Mammary epithelial cell (primary cell): Measurements from ENCODE around the gene SLC12A9.

ENCODE experiments used
- EZH2 ChIP-seq: IDR thresholded peaks from 2 replicates; pipeline ENCODE4 v1.6.1; 2012; ENCODE audit warnings: low read length, inconsistent platforms, borderline replicate concordance
- TF ChIP-seq, protein P1 (sequence below), 2 donors: IDR thresholded peaks in 1 of 2; conservative IDR thresholded peaks in 1 of 2; 2 replicates each; pipeline ENCODE4 v1.5.1; 2011 to 2012; ENCODE audit warnings: inconsistent platforms in 2 of 2, low read length in 2 of 2, mild to moderate bottlenecking in 2 of 2, control low read depth in 1 of 2, low read depth in 1 of 2; ENCODE audit not compliant: insufficient read depth in 1 of 2; ENCODE audit errors: extremely low read depth in 1 of 2

DNA sequence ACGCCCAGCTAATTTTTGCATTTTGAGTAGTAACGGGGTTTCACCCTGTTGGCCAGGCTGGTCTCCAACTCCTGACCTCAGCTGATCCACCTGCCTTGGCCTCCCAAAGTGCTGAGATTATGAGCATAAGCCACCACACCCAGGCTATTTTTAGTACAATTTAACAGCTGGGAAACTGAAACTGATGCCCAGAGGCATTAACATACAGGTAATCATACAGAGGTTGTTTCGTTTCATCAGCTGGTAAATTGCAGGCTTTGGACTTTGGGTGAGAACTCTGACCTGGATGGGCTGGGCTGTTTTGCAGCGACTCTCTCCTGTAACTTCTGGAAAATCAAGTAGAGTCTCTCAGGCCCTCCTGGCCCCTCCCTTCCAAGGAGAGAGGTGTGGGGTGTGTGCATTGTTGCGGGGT lies 49.4 kb downstream of the SLC12A9 start:
- TF ChIP-seq, protein P1, sequence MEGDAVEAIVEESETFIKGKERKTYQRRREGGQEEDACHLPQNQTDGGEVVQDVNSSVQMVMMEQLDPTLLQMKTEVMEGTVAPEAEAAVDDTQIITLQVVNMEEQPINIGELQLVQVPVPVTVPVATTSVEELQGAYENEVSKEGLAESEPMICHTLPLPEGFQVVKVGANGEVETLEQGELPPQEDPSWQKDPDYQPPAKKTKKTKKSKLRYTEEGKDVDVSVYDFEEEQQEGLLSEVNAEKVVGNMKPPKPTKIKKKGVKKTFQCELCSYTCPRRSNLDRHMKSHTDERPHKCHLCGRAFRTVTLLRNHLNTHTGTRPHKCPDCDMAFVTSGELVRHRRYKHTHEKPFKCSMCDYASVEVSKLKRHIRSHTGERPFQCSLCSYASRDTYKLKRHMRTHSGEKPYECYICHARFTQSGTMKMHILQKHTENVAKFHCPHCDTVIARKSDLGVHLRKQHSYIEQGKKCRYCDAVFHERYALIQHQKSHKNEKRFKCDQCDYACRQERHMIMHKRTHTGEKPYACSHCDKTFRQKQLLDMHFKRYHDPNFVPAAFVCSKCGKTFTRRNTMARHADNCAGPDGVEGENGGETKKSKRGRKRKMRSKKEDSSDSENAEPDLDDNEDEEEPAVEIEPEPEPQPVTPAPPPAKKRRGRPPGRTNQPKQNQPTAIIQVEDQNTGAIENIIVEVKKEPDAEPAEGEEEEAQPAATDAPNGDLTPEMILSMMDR (conservative IDR thresholded peaks at IDR 0.05 in 1 of 2, IDR thresholded peaks at IDR 0.05 in 1 of 2; ENCODE audit: extremely low read depth in 1 of 2, insufficient read depth in 1 of 2, low read depth in 1 of 2, low read length in 2 of 2) = no peak
- no peak for TF ChIP-seq EZH2
